Endodermal cell (in vitro differentiated cells): ENCODE data around the gene SLC32A1. TPM values are rescaled to one million over a fixed set of nuclear protein-coding genes. Genes with fewer than 3 reads are reported as not detected.

ENCODE experiments used
- DNase-seq: peaks from one replicate; pipeline ENCODE4 v3.0.0-alpha.2; 2017
- H3K27ac ChIP-seq: 2 replicates; pipeline ENCODE4 v1.5.1; 2013; ENCODE audit warnings: mild to moderate bottlenecking, low read depth, low read length, moderate library complexity
- H3K27me3 ChIP-seq: 2 replicates; pipeline ENCODE4 v1.6.1; 2013; ENCODE audit warnings: mild to moderate bottlenecking, low read length, moderate library complexity; ENCODE audit not compliant: insufficient read depth, control insufficient read depth, poor library complexity, severe bottlenecking
- H3K36me3 ChIP-seq: 2 replicates; pipeline ENCODE4 v1.7.0; 2013; ENCODE audit warnings: mild to moderate bottlenecking, low read length, moderate library complexity; ENCODE audit not compliant: control insufficient read depth, insufficient read depth
- H3K4me1 ChIP-seq: one replicate; pipeline ENCODE4 v1.7.0; 2013; ENCODE audit warnings: low read length; ENCODE audit not compliant: control insufficient read depth, insufficient read depth
- H3K4me3 ChIP-seq: 2 replicates; pipeline ENCODE4 v1.5.1; 2013; ENCODE audit warnings: mild to moderate bottlenecking, low read length, moderate library complexity
- H3K9ac ChIP-seq: 2 replicates; pipeline ENCODE4 v1.6.1; 2013; ENCODE audit warnings: mild to moderate bottlenecking, low read length, moderate library complexity; ENCODE audit not compliant: poor library complexity, severe bottlenecking; ENCODE audit errors: extremely low read depth
- H3K9me3 ChIP-seq: 2 replicates; pipeline ENCODE4 v1.6.1; 2013; ENCODE audit warnings: mild to moderate bottlenecking, low read length, moderate library complexity; ENCODE audit not compliant: control insufficient read depth
- H3K27ac Mint-ChIP-seq: 2 replicates; pipeline ENCODE4 v1.8.0; 2020; ENCODE audit warnings: mixed read lengths
- H3K27me3 Mint-ChIP-seq: 2 replicates; pipeline ENCODE4 v1.8.0; 2021; ENCODE audit warnings: mild to moderate bottlenecking, mixed read lengths; ENCODE audit not compliant: insufficient read depth
- H3K36me3 Mint-ChIP-seq: 2 replicates; pipeline ENCODE4 v1.8.0; 2020; ENCODE audit warnings: low read depth, mixed read lengths
- H3K4me1 Mint-ChIP-seq: 2 replicates; pipeline ENCODE4 v1.8.0; 2020; ENCODE audit warnings: mixed read lengths
- H3K4me3 Mint-ChIP-seq: 2 replicates; pipeline ENCODE4 v1.8.0; 2020; ENCODE audit warnings: mild to moderate bottlenecking, moderate library complexity, mixed read lengths
- H3K9me3 Mint-ChIP-seq: 2 replicates; pipeline ENCODE4 v1.8.0; 2020; ENCODE audit warnings: mild to moderate bottlenecking, mixed read lengths
- WGBS, 2 experiments: methylation state at CpG; one replicate each; pipeline versions ENCODE4 v1.1.5 to v1.1.7; 2013; ENCODE audit warnings: missing lambda C conversion rate in 2 of 2, mixed read lengths in 1 of 2; ENCODE audit not compliant: insufficient coverage in 1 of 2, insufficient read length in 1 of 2; 5-methylcytosine and 5-hydroxymethylcytosine counted together
- total RNA-seq, 2 donors: library from RNA; stranded (reverse); fragmentation: NEBNext Ultra II Directional in 1 of 2; extraction: Animal tissue kit (Norgen Biotek cat#: 25700) in 1 of 2; gene quantifications; 2 replicates in 1 of 2; 3 replicates in 1 of 2; pipeline ENCODE4 v1.2.1, GENCODE V29; 2021
- TF ChIP-seq, protein P1 (sequence below): fragments of 200-600 bp; sonication (generic); conservative IDR thresholded peaks from 2 replicates; pipeline ENCODE4 v1.5.0; 2021; ENCODE audit warnings: antibody characterized with exemption, mild to moderate bottlenecking

Gene SLC32A1
- total RNA-seq, 2 donors from 2014 or later = not detected

DNA sequence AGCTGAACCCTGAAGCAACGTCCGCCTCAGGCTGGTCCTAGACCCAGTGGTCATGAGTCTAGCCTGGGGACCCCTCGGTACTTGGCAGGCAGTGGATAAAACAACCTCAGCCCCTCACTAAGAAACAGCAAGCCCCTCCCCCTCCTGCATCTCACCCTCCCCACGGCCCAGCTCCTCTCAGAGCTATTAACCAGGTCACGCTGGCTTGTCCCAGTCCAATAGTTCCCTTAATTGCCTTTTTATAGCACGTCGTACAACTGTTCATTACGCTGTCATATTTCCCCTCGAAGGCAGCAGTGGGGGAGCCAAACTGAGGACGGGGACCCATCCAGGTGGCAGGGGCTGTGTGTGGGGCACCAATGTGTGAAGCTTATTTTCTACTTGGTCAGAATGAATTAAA, 8.6 kb upstream of the SLC32A1 start:
- H3K36me3 Mint-ChIP-seq = no peaks in the 10 kb centered on the region
- H3K9me3 Mint-ChIP-seq = no peaks in the 10 kb centered on the region
- H3K36me3 ChIP-seq = no peaks in the 10 kb centered on the region
- H3K27me3 Mint-ChIP-seq = peaks cover 69% of the 10 kb centered on the region
- H3K4me3 Mint-ChIP-seq = no peak overlapping the region
- no peak for DNase-seq
- no peak overlapping the region for H3K9ac ChIP-seq
- 86 to 87% methylated on average over 6 to 10 of the region's 10 CpGs for WGBS, 2 experiments
- TF ChIP-seq, protein P1, sequence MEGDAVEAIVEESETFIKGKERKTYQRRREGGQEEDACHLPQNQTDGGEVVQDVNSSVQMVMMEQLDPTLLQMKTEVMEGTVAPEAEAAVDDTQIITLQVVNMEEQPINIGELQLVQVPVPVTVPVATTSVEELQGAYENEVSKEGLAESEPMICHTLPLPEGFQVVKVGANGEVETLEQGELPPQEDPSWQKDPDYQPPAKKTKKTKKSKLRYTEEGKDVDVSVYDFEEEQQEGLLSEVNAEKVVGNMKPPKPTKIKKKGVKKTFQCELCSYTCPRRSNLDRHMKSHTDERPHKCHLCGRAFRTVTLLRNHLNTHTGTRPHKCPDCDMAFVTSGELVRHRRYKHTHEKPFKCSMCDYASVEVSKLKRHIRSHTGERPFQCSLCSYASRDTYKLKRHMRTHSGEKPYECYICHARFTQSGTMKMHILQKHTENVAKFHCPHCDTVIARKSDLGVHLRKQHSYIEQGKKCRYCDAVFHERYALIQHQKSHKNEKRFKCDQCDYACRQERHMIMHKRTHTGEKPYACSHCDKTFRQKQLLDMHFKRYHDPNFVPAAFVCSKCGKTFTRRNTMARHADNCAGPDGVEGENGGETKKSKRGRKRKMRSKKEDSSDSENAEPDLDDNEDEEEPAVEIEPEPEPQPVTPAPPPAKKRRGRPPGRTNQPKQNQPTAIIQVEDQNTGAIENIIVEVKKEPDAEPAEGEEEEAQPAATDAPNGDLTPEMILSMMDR = no peak
- H3K4me3 ChIP-seq = no peak overlapping the region
- H3K4me1 ChIP-seq = no peaks in the 10 kb centered on the region
- no peaks in the 10 kb centered on the region for H3K9me3 ChIP-seq
- H3K27ac Mint-ChIP-seq = no peak overlapping the region
- H3K4me1 Mint-ChIP-seq = no peaks in the 10 kb centered on the region
- peaks cover 47% of the 10 kb centered on the region for H3K27me3 ChIP-seq
- H3K27ac ChIP-seq = no peak overlapping the region

DNA sequence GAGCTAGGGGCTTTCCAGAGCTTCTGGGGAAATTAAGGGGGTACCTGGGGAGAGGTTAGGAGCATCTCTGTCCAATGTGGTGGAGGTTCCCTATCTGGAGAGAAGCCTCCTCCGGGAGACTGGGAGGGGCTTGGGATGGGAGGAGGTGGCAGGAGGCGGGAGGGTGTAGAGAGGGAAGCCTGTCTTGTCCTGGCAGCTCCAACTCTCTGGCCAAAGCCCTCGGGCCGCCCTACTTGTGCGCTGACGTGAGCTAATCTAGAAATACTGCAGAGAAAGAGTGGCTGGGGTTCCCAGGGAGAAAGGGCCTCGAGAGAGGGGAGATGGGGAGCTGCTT, 1.6 kb upstream of the SLC32A1 start:
- Mint-ChIP-seq H3K4me1 (peaks cover 24% of the 10 kb centered on the region), H3K36me3 (no peaks in the 10 kb centered on the region), H3K27ac (no peak overlapping the region), H3K4me3 (no peak overlapping the region), H3K9me3 (no peaks in the 10 kb centered on the region), H3K27me3 (peaks cover 100% of the 10 kb centered on the region)
- Histone ChIP-seq H3K27me3 (peaks cover 100% of the 10 kb centered on the region), H3K4me1 (peaks cover 8% of the 10 kb centered on the region), H3K9ac (no peak overlapping the region), H3K4me3 (no peak overlapping the region), H3K36me3 (no peaks in the 10 kb centered on the region), H3K27ac (no peak overlapping the region), H3K9me3 (no peaks in the 10 kb centered on the region)
- 3% methylated on average over 7 of the region's 7 CpGs; no CpG with 5 or more reads in 1 of the 2 experiments for WGBS, 2 experiments
- peak; percentile 83 for DNase-seq
- TF ChIP-seq, protein P1 = no peak

DNA sequence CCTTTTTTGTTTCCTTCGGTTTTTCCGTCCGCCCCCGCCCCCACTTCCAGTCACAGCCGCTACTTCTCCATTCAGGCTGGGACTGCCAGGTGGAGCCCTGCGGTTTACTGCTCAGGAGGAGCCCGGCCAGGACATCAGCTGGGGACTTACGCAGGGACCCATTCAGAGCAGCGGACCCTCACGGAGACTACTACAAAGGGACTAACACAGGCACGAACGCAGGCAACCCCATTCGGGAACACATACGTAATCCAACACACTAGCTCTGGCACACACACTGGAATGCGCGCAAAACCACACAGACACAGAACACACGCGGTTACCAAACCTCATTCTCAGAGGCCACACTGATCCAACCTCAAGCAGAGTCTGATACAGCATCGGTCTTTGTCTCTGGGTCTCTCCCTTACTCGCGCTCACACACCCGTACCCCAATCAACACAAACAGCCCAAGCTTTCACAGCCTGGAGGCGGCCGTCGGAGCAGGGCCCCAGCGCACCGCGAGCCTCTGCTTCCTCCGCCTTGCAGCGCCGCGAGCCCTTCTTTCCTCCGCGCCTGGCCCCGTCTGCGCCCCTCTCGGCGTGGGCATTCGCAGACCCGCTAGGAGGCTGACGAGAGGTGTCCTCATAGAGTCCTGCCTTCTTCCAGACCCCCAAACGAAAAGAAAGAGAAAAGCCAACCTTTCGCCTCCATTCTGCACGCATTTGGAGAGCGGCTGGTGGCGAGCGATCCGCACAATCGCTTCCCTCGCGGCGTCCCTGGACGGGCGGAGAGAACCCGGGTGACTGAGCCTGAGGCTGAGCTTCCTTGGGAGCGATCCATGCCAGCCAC, 1.1 kb upstream of the SLC32A1 start:
- Mint-ChIP-seq H3K4me1 (peaks cover 30% of the 10 kb centered on the region), H3K9me3 (no peaks in the 10 kb centered on the region), H3K27ac (no peak overlapping the region), H3K36me3 (no peaks in the 10 kb centered on the region), H3K4me3 (peak overlapping the region; percentile 41), H3K27me3 (peaks cover 100% of the 10 kb centered on the region)
- Histone ChIP-seq H3K9ac (no peak overlapping the region), H3K36me3 (no peaks in the 10 kb centered on the region), H3K27ac (no peak overlapping the region), H3K9me3 (no peaks in the 10 kb centered on the region), H3K27me3 (peaks cover 100% of the 10 kb centered on the region), H3K4me1 (peaks cover 8% of the 10 kb centered on the region), H3K4me3 (no peak overlapping the region)
- peak; percentile 74 for DNase-seq
- TF ChIP-seq, protein P1 = no peak
- WGBS, 2 experiments = 0 to 2% methylated on average over 16 to 56 of the region's 56 CpGs
